Tibial nerve (tissue), 4 donors: Measurements from ENCODE around the gene EFEMP2. TPM values are rescaled to one million over a fixed set of nuclear protein-coding genes. Genes with fewer than 3 reads are reported as not detected.
A peak's percentile ranks its signal among the peaks of the same experiment; 100 is the strongest.

Source experiments
- DNase-seq, 2 donors: peaks; one replicate each; pipeline ENCODE4 v3.0.0-alpha.2; 2019; ENCODE audit warnings: low spot score in 2 of 2
- H3K27ac ChIP-seq, 4 donors: fragments of 200-600 bp; sonication (generic) in 3 of 4; one replicate each; pipeline ENCODE4 v1.5.1; 2017 to 2019; ENCODE audit warnings: mild to moderate bottlenecking in 1 of 4
- H3K27me3 ChIP-seq, 2 donors: fragments of 200-600 bp; sonication (generic) in 1 of 2; one replicate each; pipeline versions ENCODE4 v1.5.1 to v1.6.0; 2017 to 2019
- H3K36me3 ChIP-seq, 3 donors: fragments of 200-600 bp; sonication (generic); one replicate each; pipeline ENCODE4 v1.5.1; 2018 to 2019
- H3K4me1 ChIP-seq, 4 donors: fragments of 200-600 bp; sonication (generic) in 3 of 4; one replicate each; pipeline ENCODE4 v1.5.1; 2017 to 2019
- H3K4me3 ChIP-seq, 4 donors: fragments of 200-600 bp; sonication (generic) in 3 of 4; one replicate each; pipeline ENCODE4 v1.5.1; 2017 to 2019; ENCODE audit warnings: mild to moderate bottlenecking in 1 of 4, moderate library complexity in 1 of 4
- H3K9me3 ChIP-seq, 4 donors: fragments of 200-600 bp; sonication (generic) in 3 of 4; one replicate each; pipeline ENCODE4 v1.5.1; 2017 to 2019
- EP300 ChIP-seq, 2 donors: sonication (generic); formaldehyde crosslinking; IDR thresholded peaks; one replicate each; pipeline ENCODE4 v1.6.1; 2017; ENCODE audit warnings: antibody characterized with exemption in 2 of 2, mild to moderate bottlenecking in 1 of 2
- POLR2A ChIP-seq, 2 donors: fragments of 450-650 bp; IDR thresholded peaks; one replicate each; pipeline ENCODE4 v1.6.1; 2017; ENCODE audit warnings: antibody characterized with exemption in 2 of 2, mild to moderate bottlenecking in 2 of 2, moderate library complexity in 2 of 2
- WGBS, 2 donors: methylation state at CpG; one replicate each; pipeline ENCODE4 v1.1.5; 2018; 5-methylcytosine and 5-hydroxymethylcytosine counted together
- total RNA-seq, 4 donors: library from RNA; depleted of rRNA; stranded (reverse); fragments of >200 nt; gene quantifications; one replicate each; pipeline ENCODE4 v1.1.0, GENCODE V29; 2016
- TF ChIP-seq, protein P1 (sequence below), 5 experiments: fragments of 200-600 bp in 3 of 5; fragments of 450-650 bp in 2 of 5; sonication (generic) in 3 of 5; IDR thresholded peaks; one replicate each; pipeline ENCODE4 v1.5.1; 2016 to 2019; ENCODE audit warnings: antibody characterized with exemption in 5 of 5, mild to moderate bottlenecking in 3 of 5, moderate library complexity in 2 of 5

Gene EFEMP2
- total RNA-seq, 4 donors from 2014 or later: 59.2 to 92.7 (median 82.0) TPM

GRCh38 chr11:65897020-65897471, 24.4 kb upstream of the EFEMP2 start:
- peaks cover 0 to 16% of the 10 kb centered on the region in 2 donors for H3K27me3 ChIP-seq
- H3K36me3 ChIP-seq: no peaks in the 10 kb centered on the region
- TF ChIP-seq EP300 (IDR thresholded peaks at IDR 0.05): no peak
- TF ChIP-seq, protein P1, sequence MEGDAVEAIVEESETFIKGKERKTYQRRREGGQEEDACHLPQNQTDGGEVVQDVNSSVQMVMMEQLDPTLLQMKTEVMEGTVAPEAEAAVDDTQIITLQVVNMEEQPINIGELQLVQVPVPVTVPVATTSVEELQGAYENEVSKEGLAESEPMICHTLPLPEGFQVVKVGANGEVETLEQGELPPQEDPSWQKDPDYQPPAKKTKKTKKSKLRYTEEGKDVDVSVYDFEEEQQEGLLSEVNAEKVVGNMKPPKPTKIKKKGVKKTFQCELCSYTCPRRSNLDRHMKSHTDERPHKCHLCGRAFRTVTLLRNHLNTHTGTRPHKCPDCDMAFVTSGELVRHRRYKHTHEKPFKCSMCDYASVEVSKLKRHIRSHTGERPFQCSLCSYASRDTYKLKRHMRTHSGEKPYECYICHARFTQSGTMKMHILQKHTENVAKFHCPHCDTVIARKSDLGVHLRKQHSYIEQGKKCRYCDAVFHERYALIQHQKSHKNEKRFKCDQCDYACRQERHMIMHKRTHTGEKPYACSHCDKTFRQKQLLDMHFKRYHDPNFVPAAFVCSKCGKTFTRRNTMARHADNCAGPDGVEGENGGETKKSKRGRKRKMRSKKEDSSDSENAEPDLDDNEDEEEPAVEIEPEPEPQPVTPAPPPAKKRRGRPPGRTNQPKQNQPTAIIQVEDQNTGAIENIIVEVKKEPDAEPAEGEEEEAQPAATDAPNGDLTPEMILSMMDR (IDR thresholded peaks at IDR 0.05): no peak
- H3K9me3 ChIP-seq: no peaks in the 10 kb centered on the region
- H3K4me3 ChIP-seq: no peak overlapping the region
- H3K4me1 ChIP-seq: peaks cover 0 to 48% (median 25%) of the 10 kb centered on the region in 4 donors
- DNase-seq: no peak
- 86 to 95% methylated on average over 4 of the region's 4 CpGs for WGBS, 2 donors
- H3K27ac ChIP-seq: no peak overlapping the region

GRCh38 chr11:65896034-65896999, 23.7 kb upstream of the EFEMP2 start:
- WGBS, 2 donors: 88 to 90% methylated on average over 10 to 14 of the region's 14 CpGs

GRCh38 chr11:65895482-65895981, 22.9 kb upstream of the EFEMP2 start:
- peaks cover 0 to 14% of the 10 kb centered on the region in 2 donors for H3K27me3 ChIP-seq
- WGBS, 2 donors: 88 to 90% methylated on average over 5 of the region's 5 CpGs
- peaks cover 0 to 54% (median 35%) of the 10 kb centered on the region in 4 donors for H3K4me1 ChIP-seq
- H3K27ac ChIP-seq: no peak overlapping the region
- no peak for DNase-seq
- TF ChIP-seq POLR2A (IDR thresholded peaks at IDR 0.05) (no peak), EP300 (IDR thresholded peaks at IDR 0.05) (no peak)
- TF ChIP-seq, protein P1 (IDR thresholded peaks at IDR 0.05): no peak
- no peak overlapping the region for H3K4me3 ChIP-seq
- H3K9me3 ChIP-seq: no peaks in the 10 kb centered on the region
- no peaks in the 10 kb centered on the region for H3K36me3 ChIP-seq

More at GRCh38 chr11:65896034-65896999, 23.7 kb upstream of the EFEMP2 start:
- H3K27me3 ChIP-seq: peaks cover 0 to 16% of the 10 kb centered on the region in 2 donors
- H3K27ac ChIP-seq: no peak overlapping the region
- TF ChIP-seq POLR2A (IDR thresholded peaks at IDR 0.05) (no peak), EP300 (IDR thresholded peaks at IDR 0.05) (no peak)
- TF ChIP-seq, protein P1 (IDR thresholded peaks at IDR 0.05): no peak
- H3K36me3 ChIP-seq: no peaks in the 10 kb centered on the region
- no peak overlapping the region for H3K4me3 ChIP-seq
- H3K4me1 ChIP-seq: peaks cover 0 to 55% (median 33%) of the 10 kb centered on the region in 4 donors
- no peak for DNase-seq
- H3K9me3 ChIP-seq: no peaks in the 10 kb centered on the region

DNA sequence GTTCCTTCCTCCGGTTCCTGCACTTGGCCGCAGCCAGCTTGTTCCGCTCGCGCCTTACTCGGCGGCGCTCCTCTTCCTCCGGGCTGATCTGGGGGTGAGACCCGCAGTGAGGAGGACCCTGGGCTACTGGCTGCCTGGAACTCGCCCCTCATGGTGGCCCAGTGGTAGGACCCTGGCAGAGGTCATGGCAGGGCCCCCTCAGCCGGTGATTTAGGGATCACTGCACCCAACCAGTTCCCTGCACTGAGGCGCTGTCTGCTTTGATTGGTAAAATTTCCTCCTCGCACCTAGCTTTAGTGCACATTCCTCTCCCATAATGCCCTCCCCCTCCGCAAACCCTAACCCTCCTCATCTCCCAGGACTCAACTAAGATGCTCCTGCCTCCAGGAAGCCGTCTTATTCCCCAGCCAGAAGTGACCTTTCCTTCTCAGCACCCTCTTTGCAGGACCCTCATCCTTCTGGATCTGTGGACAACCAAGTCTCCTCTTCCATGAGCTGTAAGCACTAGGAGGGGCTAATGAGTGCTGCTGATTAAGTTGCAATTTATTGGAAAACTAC, 21.5 kb upstream of the EFEMP2 start:
- H3K27ac ChIP-seq: peak overlapping the region; percentile 16 to 99 (median 87)
- H3K9me3 ChIP-seq: no peaks in the 10 kb centered on the region
- peaks cover 0 to 52% (median 36%) of the 10 kb centered on the region in 4 donors for H3K4me1 ChIP-seq
- H3K36me3 ChIP-seq: no peaks in the 10 kb centered on the region
- peak overlapping the region in 2 of 4 donors; percentile 14 to 28 for H3K4me3 ChIP-seq
- WGBS, 2 donors: 70 to 91% methylated on average over 14 to 16 of the region's 16 CpGs
- H3K27me3 ChIP-seq: peaks cover 0 to 4% of the 10 kb centered on the region in 2 donors
- no peak for DNase-seq
- TF ChIP-seq POLR2A (IDR thresholded peaks at IDR 0.05) (no peak), EP300 (IDR thresholded peaks at IDR 0.05) (no peak)
- TF ChIP-seq, protein P1 (IDR thresholded peaks at IDR 0.05): no peak
